Fibroblast of lung (primary cell): Measurements from ENCODE around the gene TMEM225B. TPM values are rescaled to one million over a fixed set of nuclear protein-coding genes. Genes with fewer than 3 reads are reported as not detected.
"Not testable (repeated sequence)": the region's sequence is repeated elsewhere in the genome, so short reads cannot be mapped to it uniquely, and the experiment has no call there.

Experiments
- DNase-seq, 2 donors: peaks; one replicate each; pipeline versions ENCODE4 v3.0.0 to v3.0.0-alpha.2; 2010; ENCODE audit warnings: low read depth in 2 of 2
- H2AFZ ChIP-seq: 2 replicates; pipeline ENCODE4 v1.5.1; 2012; ENCODE audit warnings: low read length, control low read depth, inconsistent platforms
- H3K27ac ChIP-seq: 2 replicates; pipeline ENCODE4 v1.5.1; 2011; ENCODE audit warnings: low read length, control low read depth; ENCODE audit not compliant: insufficient read depth
- H3K27me3 ChIP-seq: 2 replicates; pipeline ENCODE4 v1.5.1; 2011; ENCODE audit warnings: mild to moderate bottlenecking, low read length; ENCODE audit not compliant: control insufficient read depth, insufficient read depth
- H3K36me3 ChIP-seq: 2 replicates; pipeline ENCODE4 v1.5.1; 2011; ENCODE audit warnings: low read length; ENCODE audit not compliant: control insufficient read depth, insufficient read depth
- H3K4me1 ChIP-seq: 2 replicates; pipeline ENCODE4 v1.5.1; 2011; ENCODE audit warnings: low read length; ENCODE audit not compliant: control insufficient read depth, insufficient read depth; ENCODE audit errors: extremely low read depth
- H3K4me2 ChIP-seq: 2 replicates; pipeline ENCODE4 v1.5.1; 2011; ENCODE audit warnings: low read length, control low read depth; ENCODE audit not compliant: insufficient read depth; ENCODE audit errors: extremely low read depth
- H3K4me3 ChIP-seq, 4 experiments: fragments of 200-600 bp in 1 of 4; sonication (generic) in 1 of 4; replicated peaks in 1 of 4; 2 replicates each; pipeline ENCODE4 v1.5.1; 2011 to 2016; ENCODE audit warnings: low read length in 4 of 4, low read depth in 3 of 4, mild to moderate bottlenecking in 3 of 4, control low read depth in 2 of 4, inconsistent platforms in 1 of 4, mixed read lengths in 1 of 4; ENCODE audit not compliant: insufficient read depth in 1 of 4; ENCODE audit errors: control extremely low read depth in 1 of 4
- H3K79me2 ChIP-seq: 2 replicates; pipeline ENCODE4 v1.5.1; 2012; ENCODE audit warnings: mild to moderate bottlenecking, low read length, inconsistent platforms; ENCODE audit not compliant: control insufficient read depth, insufficient read depth
- H3K9ac ChIP-seq: 2 replicates; pipeline ENCODE4 v1.5.1; 2011; ENCODE audit warnings: mild to moderate bottlenecking, low read length, control low read depth; ENCODE audit not compliant: insufficient read depth
- H3K9me3 ChIP-seq: 2 replicates; pipeline ENCODE4 v1.5.1; 2012; ENCODE audit warnings: low read depth, low read length; ENCODE audit not compliant: control insufficient read depth, insufficient read depth
- H4K20me1 ChIP-seq: 2 replicates; pipeline ENCODE4 v1.5.1; 2011; ENCODE audit warnings: low read length; ENCODE audit not compliant: control insufficient read depth, insufficient read depth; ENCODE audit errors: extremely low read depth
- EZH2 ChIP-seq: IDR thresholded peaks from 2 replicates; pipeline ENCODE4 v1.5.1; 2012; ENCODE audit warnings: low read length, control low read depth, mild to moderate bottlenecking; ENCODE audit errors: missing control alignments
- polyA plus RNA-seq, 2 donors: library from polyadenylated mRNA; depleted of rRNA in 1 of 2; stranded (reverse) in 1 of 2; unstranded in 1 of 2; fragments of >200 nt; gene quantifications; 2 replicates each; pipeline ENCODE4 v1.2.1, GENCODE V29; 2011 to 2012; ENCODE audit warnings: missing spikeins in 1 of 2
- total RNA-seq: library from RNA; depleted of rRNA; stranded (reverse); fragments of >200 nt; gene quantifications from 2 replicates; pipeline ENCODE4 v1.2.1, GENCODE V29; 2014
- TF ChIP-seq, protein P1 (sequence below), 2 donors: IDR thresholded peaks in 1 of 2; conservative IDR thresholded peaks in 1 of 2; 1 replicate in 1 of 2; 2 replicates in 1 of 2; pipeline ENCODE4 v1.5.1; 2011 to 2012; ENCODE audit warnings: low read length in 2 of 2, control low read depth in 1 of 2, inconsistent platforms in 1 of 2, low read depth in 1 of 2, mild to moderate bottlenecking in 1 of 2

Gene TMEM225B
- total and polyA plus RNA-seq, 2 donors (not counting 1 experiment from before 2014, with no cell fraction given): 1.2 to 1.3 TPM

DNA sequence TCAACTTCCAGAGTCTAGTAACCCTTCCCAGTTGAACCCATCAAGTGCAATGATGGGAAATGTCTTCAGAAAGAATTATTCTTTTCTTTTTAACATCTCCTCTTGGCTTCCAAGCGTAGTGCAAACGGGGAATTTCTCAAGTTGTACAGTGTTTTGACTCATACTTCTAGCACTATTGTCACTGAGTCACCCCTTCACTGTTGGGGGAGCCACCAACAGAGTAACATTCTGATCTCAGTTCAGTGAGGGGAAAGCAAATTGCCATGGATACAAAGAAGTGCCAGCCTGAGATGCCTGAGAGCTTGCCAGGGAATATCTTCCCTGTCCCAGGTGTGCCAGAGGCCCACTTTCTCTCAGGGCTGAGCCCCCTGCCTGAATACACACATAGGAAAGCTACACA is 50.8 kb downstream of the TMEM225B start:
- H3K4me2 ChIP-seq: no peak overlapping the region
- no peaks in the 10 kb centered on the region for H3K79me2 ChIP-seq
- H3K4me1 ChIP-seq: no peaks in the 10 kb centered on the region
- no peaks in the 10 kb centered on the region for H3K9me3 ChIP-seq
- H3K27ac ChIP-seq: no peak overlapping the region
- no peak for TF ChIP-seq EZH2
- TF ChIP-seq, protein P1, sequence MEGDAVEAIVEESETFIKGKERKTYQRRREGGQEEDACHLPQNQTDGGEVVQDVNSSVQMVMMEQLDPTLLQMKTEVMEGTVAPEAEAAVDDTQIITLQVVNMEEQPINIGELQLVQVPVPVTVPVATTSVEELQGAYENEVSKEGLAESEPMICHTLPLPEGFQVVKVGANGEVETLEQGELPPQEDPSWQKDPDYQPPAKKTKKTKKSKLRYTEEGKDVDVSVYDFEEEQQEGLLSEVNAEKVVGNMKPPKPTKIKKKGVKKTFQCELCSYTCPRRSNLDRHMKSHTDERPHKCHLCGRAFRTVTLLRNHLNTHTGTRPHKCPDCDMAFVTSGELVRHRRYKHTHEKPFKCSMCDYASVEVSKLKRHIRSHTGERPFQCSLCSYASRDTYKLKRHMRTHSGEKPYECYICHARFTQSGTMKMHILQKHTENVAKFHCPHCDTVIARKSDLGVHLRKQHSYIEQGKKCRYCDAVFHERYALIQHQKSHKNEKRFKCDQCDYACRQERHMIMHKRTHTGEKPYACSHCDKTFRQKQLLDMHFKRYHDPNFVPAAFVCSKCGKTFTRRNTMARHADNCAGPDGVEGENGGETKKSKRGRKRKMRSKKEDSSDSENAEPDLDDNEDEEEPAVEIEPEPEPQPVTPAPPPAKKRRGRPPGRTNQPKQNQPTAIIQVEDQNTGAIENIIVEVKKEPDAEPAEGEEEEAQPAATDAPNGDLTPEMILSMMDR (conservative IDR thresholded peaks at IDR 0.05 in 1 of 2, IDR thresholded peaks at IDR 0.05 in 1 of 2; ENCODE audit: low read depth in 1 of 2, low read length in 2 of 2): no peak
- H3K4me3 ChIP-seq: no peak overlapping the region
- DNase-seq: no peak
- H4K20me1 ChIP-seq: no peaks in the 10 kb centered on the region
- H3K36me3 ChIP-seq: no peaks in the 10 kb centered on the region
- no peaks in the 10 kb centered on the region for H3K27me3 ChIP-seq
- H3K9ac ChIP-seq: no peak overlapping the region
- no peak overlapping the region for H2AFZ ChIP-seq

DNA sequence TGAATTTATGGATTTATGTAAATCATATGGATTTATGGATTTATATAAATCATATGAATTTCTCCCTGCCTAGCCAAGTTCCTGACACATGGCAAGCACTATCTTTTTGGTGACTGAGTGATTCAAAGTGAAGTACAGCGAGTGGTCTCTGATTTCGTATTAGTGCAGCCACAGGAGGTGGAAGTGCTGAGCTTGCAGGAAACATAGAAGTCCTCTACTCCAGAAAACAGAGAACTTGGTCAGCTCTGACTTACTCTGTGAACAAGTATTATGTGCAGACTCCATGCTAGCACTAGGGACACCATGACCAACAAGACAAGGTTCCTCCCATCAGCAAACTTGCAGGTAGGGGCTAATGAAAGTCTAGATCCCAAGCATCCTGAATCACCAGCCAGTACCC is 53.2 kb downstream of the TMEM225B start:
- H3K27ac ChIP-seq: no peak overlapping the region
- H3K36me3 ChIP-seq: no peaks in the 10 kb centered on the region
- no peaks in the 10 kb centered on the region for H4K20me1 ChIP-seq
- TF ChIP-seq, protein P1 (conservative IDR thresholded peaks at IDR 0.05 in 1 of 2, IDR thresholded peaks at IDR 0.05 in 1 of 2; ENCODE audit: low read depth in 1 of 2, low read length in 2 of 2): no peak
- TF ChIP-seq EZH2: no peak
- DNase-seq: no peak
- H3K9ac ChIP-seq: no peak overlapping the region
- H3K27me3 ChIP-seq: no peaks in the 10 kb centered on the region
- no peaks in the 10 kb centered on the region for H3K9me3 ChIP-seq
- H3K4me3 ChIP-seq: no peak overlapping the region
- no peaks in the 10 kb centered on the region for H3K79me2 ChIP-seq
- no peak overlapping the region for H3K4me2 ChIP-seq
- H2AFZ ChIP-seq: no peak overlapping the region
- no peaks in the 10 kb centered on the region for H3K4me1 ChIP-seq

DNA sequence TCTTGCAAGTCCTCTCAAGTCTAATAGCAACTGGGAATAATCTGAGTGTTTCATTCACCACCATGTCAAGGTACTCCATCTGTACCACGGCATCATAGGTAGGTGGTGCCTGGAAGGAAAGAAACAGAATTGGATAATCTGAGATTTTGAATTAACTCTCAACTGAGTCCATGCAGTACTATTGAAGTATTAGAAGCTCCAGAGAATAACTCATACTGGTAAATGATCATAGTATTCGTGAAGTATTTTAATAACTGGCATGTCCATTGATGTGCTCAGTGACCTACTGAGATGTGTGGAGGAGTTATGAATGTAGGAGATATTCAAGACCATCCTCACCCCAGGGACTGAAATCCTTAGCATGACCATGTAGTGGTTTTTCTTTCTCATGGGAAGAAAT is 54.6 kb downstream of the TMEM225B start:
- H3K9ac ChIP-seq: no peak overlapping the region
- no peak overlapping the region for H3K27ac ChIP-seq
- TF ChIP-seq EZH2: no peak
- TF ChIP-seq, protein P1 (conservative IDR thresholded peaks at IDR 0.05 in 1 of 2, IDR thresholded peaks at IDR 0.05 in 1 of 2; ENCODE audit: low read depth in 1 of 2, low read length in 2 of 2): no peak
- H3K4me1 ChIP-seq: no peaks in the 10 kb centered on the region
- DNase-seq: no peak
- H4K20me1 ChIP-seq: no peaks in the 10 kb centered on the region
- no peak overlapping the region for H2AFZ ChIP-seq
- no peaks in the 10 kb centered on the region for H3K36me3 ChIP-seq
- no peak overlapping the region for H3K4me3 ChIP-seq
- no peaks in the 10 kb centered on the region for H3K27me3 ChIP-seq
- H3K79me2 ChIP-seq: no peaks in the 10 kb centered on the region
- no peak overlapping the region for H3K4me2 ChIP-seq
- H3K9me3 ChIP-seq: no peaks in the 10 kb centered on the region

DNA sequence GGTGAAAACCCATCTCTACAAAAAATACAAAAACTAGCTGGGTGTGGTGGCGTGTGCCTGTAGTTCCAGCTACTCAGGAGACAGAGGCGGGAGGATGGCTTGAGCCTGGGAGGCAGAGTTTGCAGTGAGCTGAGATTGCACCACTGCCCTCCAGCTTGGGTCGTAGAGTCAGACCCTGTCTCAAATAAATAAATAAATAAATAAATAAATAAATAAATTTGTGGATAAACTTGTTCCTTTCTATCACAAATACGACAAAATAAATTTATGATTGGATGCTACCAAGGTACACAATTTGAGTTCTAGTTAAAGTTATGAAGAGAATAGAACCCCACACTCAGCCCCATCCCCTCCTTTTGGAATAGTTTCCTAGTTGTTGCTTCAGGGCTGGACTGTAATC is 55.2 kb downstream of the TMEM225B start:
- not testable (repeated sequence) for H2AFZ ChIP-seq, H3K79me2 ChIP-seq, H3K27ac ChIP-seq, H3K4me2 ChIP-seq, H3K9ac ChIP-seq, H3K9me3 ChIP-seq, DNase-seq, H4K20me1 ChIP-seq, H3K36me3 ChIP-seq, H3K4me3 ChIP-seq, H3K27me3 ChIP-seq, H3K4me1 ChIP-seq
